GM11168 (cell line): ENCODE measurements around the gene NUP205.
"Not testable (repeated sequence)": the region's sequence is repeated elsewhere in the genome, so short reads cannot be mapped to it uniquely, and the experiment has no call there.

Experiments
- in situ Hi-C: fragments of 300-500 bp; cut with MboI; formaldehyde crosslinking; loops from one replicate; pipeline ENCODE4 v1.12.0; 2022; ENCODE audit warnings: low sequenced_read_pairs; ENCODE audit not compliant: unreplicated experiment

Gene NUP205

DNA sequence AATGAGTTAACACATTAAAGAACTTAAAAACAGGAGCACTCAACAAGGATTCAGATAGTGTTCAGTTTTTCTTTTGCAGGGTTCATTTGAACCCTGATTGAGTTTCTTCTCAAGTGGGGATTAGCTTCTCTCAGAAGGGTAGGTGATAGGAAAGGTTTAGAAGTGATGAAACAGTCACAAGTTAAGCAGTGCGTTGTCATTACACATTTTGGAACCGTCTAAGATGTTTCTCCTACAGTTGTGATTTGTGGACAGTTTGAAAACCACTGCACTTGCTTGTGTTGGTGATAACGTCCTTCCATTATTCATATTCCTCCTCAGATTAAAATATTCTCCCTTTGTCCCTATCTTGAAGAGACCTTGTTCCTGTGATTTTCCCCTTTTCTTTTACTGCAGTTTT, 107.3 kb downstream of the NUP205 start:
- in situ Hi-C loops: no loop called here

DNA sequence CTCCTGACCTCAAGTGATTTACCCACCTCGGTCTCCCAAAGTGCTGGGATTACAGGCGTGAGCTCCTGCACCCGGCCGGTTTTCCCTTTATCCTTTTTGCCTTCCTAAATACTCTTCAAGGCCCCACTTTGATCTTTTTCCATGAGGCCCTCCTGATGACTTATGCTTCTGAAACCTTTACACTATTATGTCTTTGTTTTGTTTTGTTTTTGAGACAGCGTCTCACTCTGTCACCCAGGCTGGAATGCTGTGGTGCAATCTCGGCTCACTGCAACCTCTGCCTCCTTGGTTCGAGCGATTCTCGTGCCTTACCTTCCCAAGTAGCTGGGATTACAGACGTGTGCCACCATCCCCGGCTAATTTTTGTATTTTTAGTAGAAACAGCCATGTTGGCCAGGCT, 108.4 kb downstream of the NUP205 start:
- in situ Hi-C loops: no loop called here

DNA sequence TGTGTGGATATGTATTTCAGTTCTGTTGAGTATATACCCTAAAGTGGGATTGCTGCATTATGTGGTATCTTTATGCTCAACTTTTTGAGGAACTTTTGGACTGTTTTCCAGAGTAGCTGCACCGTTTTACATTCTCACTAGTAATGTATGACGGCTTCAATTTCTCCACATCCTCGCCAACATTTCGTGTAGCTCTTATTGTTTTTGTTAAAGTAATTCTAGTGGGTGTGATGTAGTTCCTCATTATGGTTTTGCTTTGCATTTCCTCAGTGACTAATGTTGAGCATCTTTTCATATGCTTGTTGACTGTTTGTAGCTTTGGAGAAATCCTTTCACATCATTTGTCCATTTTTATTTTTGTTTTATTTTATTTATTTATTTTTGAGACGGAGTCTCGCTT, 109.1 kb downstream of the NUP205 start:
- in situ Hi-C loops: no loop called here

DNA sequence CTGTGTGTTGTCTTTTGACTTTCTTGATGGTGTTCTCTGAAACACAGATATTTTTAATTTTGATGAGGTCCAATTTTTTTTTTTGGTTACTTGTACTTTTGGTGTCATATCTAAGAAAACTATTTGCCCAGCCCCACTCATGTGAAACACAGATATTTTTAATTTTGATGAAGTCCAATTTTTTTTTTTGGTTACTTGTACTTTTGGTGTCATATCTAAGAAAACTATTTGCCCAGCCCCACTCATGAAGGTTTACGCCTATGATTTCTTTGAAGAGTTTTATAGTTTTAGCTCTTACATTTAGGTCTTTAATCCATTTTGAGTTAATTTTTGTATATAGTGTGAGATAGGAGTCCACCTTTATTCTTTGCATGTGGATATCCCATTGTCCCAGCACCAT, 109.9 kb downstream of the NUP205 start:
- in situ Hi-C loops: not testable (repeated sequence)

DNA sequence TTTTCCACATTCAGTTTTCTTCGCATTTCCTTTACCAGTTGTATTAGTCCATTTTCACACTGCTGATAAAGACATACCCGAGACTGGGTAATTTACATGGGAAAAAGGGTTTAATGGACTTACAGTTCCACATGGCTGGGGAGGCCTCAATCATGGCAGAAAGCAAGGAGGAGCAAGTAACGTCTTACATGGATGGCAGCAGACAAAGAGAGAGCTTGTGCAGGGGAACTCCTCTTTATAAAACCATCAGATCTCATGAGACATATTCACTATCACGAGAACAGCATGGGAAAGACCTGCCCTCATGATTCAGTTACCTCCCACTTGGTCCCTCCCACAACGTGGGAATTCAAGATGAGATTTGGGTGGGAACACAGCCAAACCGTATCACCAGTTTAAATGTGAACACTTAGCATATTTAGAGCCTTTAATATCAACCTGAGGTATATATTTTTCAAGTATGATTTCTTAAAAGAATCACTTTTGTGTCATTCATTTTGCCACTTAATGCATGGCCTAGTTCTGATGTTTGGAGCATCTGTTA, 111.2 kb downstream of the NUP205 start:
- in situ Hi-C loops: not testable (repeated sequence)

DNA sequence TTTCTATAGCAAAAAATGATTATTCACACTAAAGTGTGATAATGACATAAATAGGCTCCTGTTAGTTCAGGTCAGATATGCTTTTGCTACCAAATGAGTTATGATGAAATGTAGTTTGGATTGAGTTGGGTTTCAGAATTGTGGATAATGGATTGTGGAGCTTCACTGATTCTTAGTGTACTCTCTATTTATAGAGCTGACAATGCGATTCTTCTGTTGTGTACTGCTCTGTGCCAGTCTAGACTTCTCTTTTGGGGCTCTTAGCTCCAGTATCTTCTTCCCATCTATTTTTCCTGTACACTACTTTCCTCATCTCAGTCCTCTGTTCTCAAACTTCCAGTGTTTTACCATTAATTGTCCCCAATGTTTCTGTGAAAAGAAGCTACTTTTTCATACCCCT, 112.1 kb downstream of the NUP205 start:
- in situ Hi-C loops: no loop called here

DNA sequence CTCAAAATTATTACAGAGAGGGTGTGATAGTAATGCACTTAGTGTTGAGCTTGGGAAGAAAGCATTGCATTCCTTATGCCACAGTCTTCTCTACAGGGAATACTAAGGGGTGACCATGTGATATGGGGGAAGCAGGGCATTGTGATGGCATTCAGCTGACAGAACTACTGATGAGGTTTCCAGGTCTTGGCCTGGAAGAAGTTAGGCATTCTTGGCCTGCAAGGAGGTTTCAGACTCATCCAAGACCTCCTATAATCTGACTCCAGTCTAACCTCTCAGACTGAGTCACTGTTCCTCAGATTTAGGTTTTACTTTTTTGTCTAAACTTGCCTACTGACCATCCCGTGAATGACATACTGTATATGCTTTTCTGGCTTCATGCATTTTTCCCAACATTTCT, 112.5 kb downstream of the NUP205 start:
- in situ Hi-C loops: no loop called here

DNA sequence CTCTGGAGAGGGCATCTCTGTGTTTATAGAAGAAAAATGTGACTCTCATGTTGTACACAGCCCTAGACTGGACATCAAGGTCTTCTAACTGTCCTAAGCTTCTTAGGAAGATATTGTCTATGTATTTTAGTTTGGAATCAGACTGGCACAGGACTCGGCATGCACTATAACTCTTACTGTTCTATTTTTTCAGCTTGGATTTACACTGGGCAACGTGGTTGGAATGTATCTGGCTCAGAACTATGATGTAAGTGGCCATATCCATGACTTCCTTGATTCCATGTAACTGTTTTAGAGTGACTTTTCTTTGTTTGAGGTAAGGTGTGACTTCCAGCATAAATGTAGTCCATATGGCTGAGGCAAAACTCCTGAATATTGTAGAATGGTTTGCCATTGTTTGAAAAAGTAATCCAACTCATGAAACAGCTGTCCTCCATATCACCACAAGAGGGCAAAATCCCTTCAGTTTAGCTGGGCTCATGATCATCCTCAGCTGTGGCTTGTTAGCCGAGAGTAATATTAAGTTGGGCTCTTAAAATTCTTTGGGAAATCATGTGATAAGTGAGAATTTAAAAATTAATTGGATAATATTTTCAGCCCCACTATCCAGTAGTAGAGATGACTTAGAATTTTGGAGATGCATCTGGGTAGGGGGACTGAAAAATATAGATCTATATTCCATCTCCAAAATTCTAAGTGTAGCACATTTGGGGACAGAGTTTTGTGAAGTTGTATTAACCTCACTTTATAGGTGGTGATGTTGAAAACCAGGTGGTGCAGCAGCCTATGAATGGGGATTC, 115.0 kb downstream of the NUP205 start:
- in situ Hi-C loops: no loop called here

DNA sequence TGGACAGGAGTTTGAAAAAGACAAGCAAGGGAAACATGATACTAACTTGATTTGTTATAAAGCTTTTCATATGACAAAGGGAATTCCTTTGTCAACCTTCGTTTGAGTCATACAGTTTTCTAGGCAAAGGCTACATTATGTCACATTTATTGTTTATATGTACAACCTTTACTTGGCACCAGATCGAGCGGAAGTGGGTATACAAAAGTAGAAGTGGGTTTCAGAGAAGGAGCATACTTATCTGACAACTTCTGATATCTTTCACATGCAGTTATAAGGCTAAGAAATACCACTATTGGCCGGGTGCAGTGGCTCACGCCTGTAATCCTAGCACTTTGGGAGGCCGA, 115.6 kb downstream of the NUP205 start:
- in situ Hi-C loops: no loop called here

DNA sequence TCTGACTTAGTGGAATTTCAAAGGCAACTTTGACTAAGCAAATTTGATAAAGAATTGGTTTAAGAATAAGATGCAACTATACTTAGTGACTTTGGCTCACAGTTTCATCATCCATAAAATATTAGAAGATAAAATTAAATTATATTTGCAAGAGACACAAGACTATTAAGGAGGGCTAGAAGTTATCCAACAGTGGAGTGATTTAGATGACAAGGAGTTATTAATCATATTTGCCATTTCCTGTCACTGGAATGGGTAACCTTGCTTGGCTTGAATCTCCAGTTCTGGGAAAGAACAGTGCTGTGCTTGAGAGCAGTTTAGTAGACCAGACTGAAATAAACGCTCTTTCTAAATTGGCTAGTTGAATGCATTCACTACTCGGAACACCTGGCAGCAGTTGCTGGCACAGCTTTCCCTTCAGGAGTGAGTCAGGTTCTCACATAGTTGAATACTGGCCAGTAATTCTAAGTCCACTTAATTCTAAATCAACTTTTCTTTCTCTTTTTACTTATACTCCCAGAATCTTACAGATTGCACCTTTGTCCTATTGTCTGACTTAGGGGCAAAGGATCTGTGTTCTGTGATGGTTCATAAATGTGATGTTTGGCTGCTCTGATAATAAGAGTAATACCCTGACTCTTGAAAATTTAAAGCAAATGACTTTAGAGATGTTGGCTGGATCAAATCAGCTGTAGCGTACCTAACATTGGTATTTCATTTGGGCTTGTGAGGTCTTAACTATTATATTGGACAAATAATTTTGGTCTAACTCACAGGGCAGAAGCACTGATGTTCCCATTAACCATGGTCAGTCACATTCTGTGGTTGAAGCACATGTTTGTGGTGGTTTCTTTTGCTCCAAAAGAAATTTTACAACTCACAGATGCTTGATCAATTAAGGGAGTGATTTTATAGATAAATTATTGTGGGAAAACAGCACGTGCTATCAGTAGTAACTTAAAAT, 121.2 kb downstream of the NUP205 start:
- in situ Hi-C loops: no loop called here

DNA sequence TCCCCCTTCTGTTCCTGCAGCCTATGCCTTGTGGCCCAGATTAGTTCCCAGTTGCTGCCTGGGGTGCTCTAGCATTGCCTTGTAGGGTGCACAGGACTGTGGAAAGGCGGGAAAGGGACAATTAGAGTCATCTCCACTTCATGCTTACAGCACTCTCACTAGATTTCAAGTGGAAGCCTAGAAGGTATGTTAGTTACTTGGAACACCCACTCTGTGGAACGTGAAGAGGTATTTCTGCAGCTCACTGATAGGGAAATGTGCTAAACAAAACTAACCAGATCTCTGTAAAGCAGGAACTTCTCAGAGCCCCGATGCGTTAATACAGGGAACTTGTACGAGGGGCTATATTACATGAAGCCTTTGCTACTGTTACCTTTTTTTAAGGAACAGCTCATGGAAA, 124.0 kb downstream of the NUP205 start:
- in situ Hi-C loops: no loop called here

DNA sequence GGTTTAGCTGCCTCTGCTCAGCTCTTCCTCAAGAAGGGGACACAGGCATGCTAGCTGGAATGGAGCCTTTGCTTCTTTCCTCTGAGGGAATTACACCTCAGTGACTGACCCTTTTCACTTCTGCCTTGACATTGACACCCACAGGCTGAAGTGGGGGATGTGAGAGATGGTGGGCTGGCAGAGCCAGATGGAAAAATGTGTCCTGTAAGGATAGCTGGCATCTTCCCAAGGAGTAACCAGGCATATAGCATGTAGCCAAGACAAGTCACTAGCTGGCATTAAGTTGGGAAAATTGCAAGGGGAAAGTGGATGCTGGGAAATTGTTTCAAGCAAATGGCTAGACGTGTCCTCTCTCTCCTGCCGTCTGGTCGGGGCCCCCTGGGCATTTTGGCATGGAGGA, 124.5 kb downstream of the NUP205 start:
- in situ Hi-C loops: no loop called here

DNA sequence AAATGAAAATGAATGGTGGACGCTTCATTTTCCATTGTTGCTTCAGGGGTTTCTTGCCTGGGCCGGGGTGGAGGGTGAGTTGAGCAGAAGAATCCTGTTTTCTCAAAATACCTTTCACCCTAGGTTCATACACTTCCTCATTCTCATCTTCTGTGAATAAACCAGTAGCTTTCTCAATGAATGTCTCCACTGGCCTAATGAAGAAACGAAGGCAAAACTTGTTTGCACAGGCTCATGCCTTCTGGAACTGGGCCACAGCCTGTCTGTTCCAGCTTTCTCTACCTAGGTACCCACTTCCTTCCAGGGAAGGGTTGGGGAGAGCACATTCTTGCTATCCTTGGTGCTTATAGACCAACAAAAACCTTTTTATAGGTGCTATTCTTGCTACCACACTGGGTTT, 125.9 kb downstream of the NUP205 start:
- in situ Hi-C loops: no loop called here

DNA sequence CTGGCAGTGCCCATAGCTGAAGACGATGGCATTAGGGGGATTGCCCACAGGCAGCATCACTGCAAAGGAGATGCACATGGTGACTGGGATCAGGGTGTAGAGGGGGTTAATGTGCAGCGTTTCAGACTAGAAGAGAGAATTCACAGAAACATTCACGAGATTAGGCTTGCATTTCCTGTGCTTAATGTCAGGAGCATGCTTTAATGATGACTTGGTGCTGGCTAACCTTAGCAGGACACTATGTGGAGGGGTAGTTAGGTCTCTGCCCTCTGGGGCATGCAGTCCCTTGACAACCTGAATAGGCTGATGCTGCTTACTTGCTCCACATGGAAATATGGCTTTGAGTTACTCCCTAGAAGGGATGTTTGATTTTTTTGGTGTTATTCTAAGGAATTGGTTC, 126.4 kb downstream of the NUP205 start:
- in situ Hi-C loops: no loop called here

DNA sequence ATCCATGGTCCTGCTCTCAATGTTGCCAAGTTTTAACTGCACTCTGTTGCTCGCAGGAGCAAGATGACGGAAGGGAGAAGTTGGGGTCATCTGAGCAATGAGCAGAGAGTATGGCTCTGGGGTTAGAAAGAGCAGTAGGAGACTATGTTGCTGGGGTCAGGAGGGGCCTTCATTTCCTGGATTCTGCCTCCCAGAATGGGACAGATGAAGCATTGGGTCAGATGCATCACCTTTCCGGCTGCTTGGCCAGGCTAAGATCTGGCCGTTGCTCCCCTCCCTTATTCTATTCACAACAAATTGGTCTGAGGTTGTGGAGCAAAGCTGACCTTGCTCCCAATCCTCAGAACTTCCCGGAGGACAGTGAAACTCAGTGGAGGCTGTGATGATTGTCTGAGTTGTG, 127.0 kb downstream of the NUP205 start:
- in situ Hi-C loops: no loop called here

DNA sequence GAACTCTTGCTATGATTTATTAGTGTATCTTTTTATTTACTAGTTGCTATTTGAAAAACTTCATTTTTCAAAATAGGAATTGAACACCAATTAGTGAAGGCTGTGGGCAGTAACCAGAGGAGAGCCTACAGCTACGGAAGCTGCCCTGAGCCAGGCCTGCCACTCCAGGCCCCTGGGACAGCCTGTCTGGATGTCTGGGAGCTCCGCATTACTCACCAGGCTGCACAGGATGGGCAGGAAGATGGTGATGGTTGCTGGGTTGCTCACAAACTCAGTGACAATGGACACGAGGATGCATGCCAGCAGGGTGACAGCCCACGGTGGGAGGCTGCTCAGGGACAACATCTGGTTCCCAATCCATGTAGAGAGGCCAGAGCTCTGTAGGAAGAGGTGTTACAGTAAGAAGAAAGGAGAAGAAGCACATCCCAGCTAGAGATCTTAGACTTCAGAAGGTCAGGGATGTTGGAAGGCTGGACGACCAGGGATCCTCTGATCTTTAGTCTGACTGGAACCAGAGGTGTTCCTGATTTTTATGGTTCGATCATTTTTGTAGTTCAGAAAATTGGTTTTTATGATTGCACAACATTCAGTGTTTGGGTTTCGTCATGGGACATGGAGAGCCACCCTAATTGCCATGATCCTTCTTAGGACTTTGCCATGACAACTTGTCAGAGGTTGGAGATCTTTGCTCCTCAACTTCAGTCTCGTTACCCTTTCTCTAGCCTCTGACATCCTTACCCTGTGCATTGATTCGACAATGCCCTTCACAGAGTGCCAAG, 127.8 kb downstream of the NUP205 start:
- in situ Hi-C loops: no loop called here

DNA sequence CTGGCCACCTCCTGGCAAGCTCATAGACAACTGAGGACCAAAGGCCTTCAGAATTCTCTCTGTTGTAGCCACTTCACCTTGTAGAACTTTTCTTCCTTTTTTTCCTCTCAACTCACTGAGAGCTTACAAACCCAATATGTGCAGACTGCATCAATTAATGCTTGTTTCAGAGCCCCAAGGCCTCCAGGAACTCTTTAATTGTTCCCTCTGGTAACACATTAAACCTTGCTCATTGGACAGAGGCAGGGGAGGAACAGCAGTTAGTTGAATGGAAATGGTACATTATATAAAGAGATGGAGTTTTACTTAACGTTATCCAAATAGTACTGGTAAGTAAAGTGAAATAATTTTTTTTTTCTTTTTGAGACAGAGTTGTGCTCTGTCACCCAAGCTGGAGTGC, 129.7 kb downstream of the NUP205 start:
- in situ Hi-C loops: no loop called here

DNA sequence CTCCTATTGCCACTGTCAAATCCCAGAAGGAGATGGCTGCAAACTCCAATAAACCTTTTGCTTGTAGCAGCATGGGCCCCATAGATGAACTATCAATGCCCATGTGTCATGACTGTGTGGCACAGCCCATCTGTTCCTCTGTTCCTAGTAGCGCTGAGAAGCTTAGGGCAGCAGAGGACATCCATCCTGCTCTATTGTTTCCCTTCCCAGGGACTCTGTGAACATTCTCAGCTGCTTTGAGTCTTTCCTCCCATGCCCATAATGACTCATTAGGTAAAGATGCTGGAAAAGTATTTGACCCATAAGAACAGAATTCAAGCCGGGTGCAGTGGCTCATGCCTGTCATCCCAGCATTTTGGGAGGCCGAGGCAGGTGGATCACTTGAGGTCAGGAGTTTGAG, 132.8 kb downstream of the NUP205 start:
- in situ Hi-C loops: no loop called here

DNA sequence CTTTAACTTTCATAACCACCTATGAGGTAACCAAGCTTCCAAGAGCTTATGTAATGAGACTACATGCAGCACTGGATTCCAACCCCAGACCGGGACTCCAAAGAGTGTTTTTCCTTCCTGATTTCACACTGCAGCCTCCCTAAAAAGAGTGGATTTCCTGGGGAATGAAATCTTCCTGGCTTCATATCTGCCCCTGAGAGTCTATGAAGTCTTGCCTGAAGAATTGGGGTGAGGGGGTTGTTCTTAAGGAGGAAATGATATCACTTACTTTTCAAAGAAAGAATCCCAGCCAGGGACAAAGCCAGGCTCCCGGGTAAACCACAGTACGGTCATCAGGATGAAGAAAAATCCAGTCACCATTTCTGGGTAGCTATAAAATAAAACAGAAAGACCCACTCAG, 134.3 kb downstream of the NUP205 start:
- in situ Hi-C loops: no loop called here

DNA sequence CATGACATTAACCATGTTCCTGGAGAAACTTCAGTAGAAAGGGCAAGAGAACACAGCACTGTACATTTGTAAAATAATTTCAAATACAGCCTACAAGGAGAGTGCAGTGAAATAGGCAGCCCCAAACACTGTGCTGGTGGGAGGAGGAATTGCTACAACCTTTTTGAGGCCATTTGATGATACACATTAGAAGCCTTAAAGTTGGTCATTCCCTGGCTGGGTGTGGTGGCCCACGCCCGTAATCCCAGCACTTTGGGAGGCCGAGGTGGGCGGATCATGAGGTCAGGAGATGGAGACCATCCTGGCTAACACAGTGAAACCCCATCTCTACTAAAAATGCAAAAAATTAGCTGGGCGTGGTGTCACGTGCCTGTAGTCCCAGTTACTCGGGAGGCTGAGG, 134.9 kb downstream of the NUP205 start:
- in situ Hi-C loops: not testable (repeated sequence)

DNA sequence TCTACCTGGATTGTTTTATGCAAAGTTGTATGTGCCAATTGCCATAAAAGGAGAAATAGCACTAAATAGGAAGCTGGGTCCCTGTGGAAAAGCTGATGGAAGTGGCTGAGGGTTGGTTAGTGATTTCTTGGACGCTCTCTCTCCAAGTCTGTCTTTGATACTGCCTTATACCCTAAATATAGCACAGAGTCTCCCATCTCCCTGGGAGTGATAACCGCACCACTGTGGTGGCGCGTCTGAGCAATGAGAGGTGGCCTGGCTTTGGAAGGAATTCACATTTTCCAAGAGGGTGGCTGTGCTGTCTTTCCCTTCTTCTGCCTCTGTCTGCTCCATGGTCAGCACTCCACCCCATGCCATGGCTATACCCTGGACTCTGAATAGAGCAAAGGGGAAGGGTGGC, 135.8 kb downstream of the NUP205 start:
- in situ Hi-C loops: no loop called here
